K562 (cell line): Measurements from ENCODE around the gene CCDC27. TPM values are rescaled to one million over a fixed set of nuclear protein-coding genes. Genes with fewer than 3 reads are reported as not detected.
A peak's percentile ranks its signal among the peaks of the same experiment; 100 is the strongest.

Experiments
- ATAC-seq: fragments of 200-7000 bp; cut with Tn5 transposase; 3 replicates; pipeline ENCODE4 v1.9.1; 2020; ENCODE audit warnings: moderate library complexity
- BruUV-seq: library from RNA; stranded (reverse); fragments of 400-500 nt; replicated peaks from 2 replicates; lab custom pipeline; 2021; lab: Mats Ljungman, UMichigan
- CTCF ChIA-PET: fragments of 300-600 bp; formaldehyde crosslinking; extraction: SDS; loops from one replicate; lab custom pipeline; 2021; ENCODE audit warnings: low intra/inter-chr PET ratio; lab: Yijun Ruan, JAX
- POLR2A ChIA-PET: fragments of 300-600, 350-650 bp; sonication (Branson Sonifier 250); formaldehyde crosslinking; extraction: SDS; loops from one replicate; lab custom pipeline; 2021; ENCODE audit warnings: antibody characterized with exemption, inconsistent platforms; lab: Yijun Ruan, JAX
- DNase-seq, 4 experiments: peaks; one replicate each; pipeline versions ENCODE4 v3.0.0 to v3.0.0-alpha.2; 2011 to 2018; ENCODE audit warnings: low spot score in 3 of 4, mixed read lengths in 3 of 4; ENCODE audit errors: extremely low read depth in 1 of 4
- FAIRE-seq: peaks from 2 replicates; lab custom pipeline; 2011; peaks lifted over from hg19 to GRCh38; lab: Jason Lieb, UNC
- H2AFZ ChIP-seq: 2 replicates; pipeline ENCODE4 v1.6.0; 2011; ENCODE audit warnings: low read depth, low read length, control low read depth, inconsistent platforms
- H3K27ac ChIP-seq: fragments of 200-600 bp; 3 replicates; pipeline ENCODE4 v1.8.0; 2011; ENCODE audit warnings: low read depth, mild to moderate bottlenecking, control low read depth, inconsistent platforms, low read length, moderate library complexity, mixed read lengths; ENCODE audit errors: extremely low read depth
- H3K27me3 ChIP-seq, 2 experiments: fragments of 300-600 bp in 1 of 2; 2 replicates in 1 of 2; 3 replicates in 1 of 2; pipeline versions ENCODE4 v1.6.0 to v1.8.0; 2011; ENCODE audit warnings: inconsistent platforms in 2 of 2, low read length in 2 of 2, mild to moderate bottlenecking in 1 of 2, mixed read lengths in 1 of 2, moderate library complexity in 1 of 2; ENCODE audit not compliant: control insufficient read depth in 2 of 2, insufficient read depth in 2 of 2
- H3K36me3 ChIP-seq: fragments of 300-600 bp; 3 replicates; pipeline ENCODE4 v1.8.0; 2011; ENCODE audit warnings: mild to moderate bottlenecking, low read length, inconsistent platforms; ENCODE audit not compliant: control insufficient read depth, insufficient read depth
- H3K4me1 ChIP-seq, 2 experiments: fragments of 200-600 bp in 1 of 2; replicated peaks in 1 of 2; 2 replicates in 1 of 2; 3 replicates in 1 of 2; pipeline versions ENCODE4 v1.5.1 to v1.8.0; 2011; ENCODE audit warnings: inconsistent platforms in 2 of 2, low read length in 2 of 2, mild to moderate bottlenecking in 1 of 2, mixed read lengths in 1 of 2, moderate library complexity in 1 of 2; ENCODE audit not compliant: control insufficient read depth in 2 of 2, insufficient read depth in 2 of 2
- H3K4me2 ChIP-seq: 2 replicates; pipeline ENCODE4 v1.6.1; 2011; ENCODE audit warnings: low read length, control low read depth, inconsistent platforms, mixed read lengths; ENCODE audit not compliant: insufficient read depth
- H3K4me3 ChIP-seq: fragments of 200-600 bp; sonication (generic), shearing (Covaris generic); 2 replicates; pipeline ENCODE4 v1.5.1; 2016; ENCODE audit warnings: control low read depth, inconsistent platforms
- H3K79me2 ChIP-seq: fragments of 200-600 bp; 3 replicates; pipeline ENCODE4 v1.8.0; 2011; ENCODE audit warnings: low read length, inconsistent platforms; ENCODE audit not compliant: control insufficient read depth, insufficient read depth
- H3K9ac ChIP-seq, 2 experiments: 2 replicates each; pipeline versions ENCODE4 v1.6.0 to v1.6.1; 2011; ENCODE audit warnings: low read depth in 2 of 2, low read length in 2 of 2, control low read depth in 1 of 2, inconsistent platforms in 1 of 2, mild to moderate bottlenecking in 1 of 2, mixed read lengths in 1 of 2; ENCODE audit not compliant: insufficient read depth in 1 of 2
- H3K9me1 ChIP-seq: one replicate; pipeline ENCODE4 v1.6.0; 2011; ENCODE audit warnings: inconsistent platforms, mild to moderate bottlenecking, low read length, moderate library complexity; ENCODE audit not compliant: control insufficient read depth, insufficient read depth
- H3K9me3 ChIP-seq: replicated peaks from 2 replicates; pipeline ENCODE4 v1.5.1; 2011; ENCODE audit warnings: low read depth, low read length, inconsistent platforms; ENCODE audit not compliant: control insufficient read depth, insufficient read depth
- H4K20me1 ChIP-seq: replicated peaks from 2 replicates; pipeline ENCODE4 v1.6.1; 2011; ENCODE audit warnings: low read length, inconsistent platforms, mixed read lengths; ENCODE audit not compliant: control insufficient read depth, insufficient read depth
- CAMTA2 ChIP-seq: fragments of 250-450 bp; sonication (Bioruptor Pico); conservative IDR thresholded peaks from 2 replicates; pipeline ENCODE4 v1.5.1; 2022
- CLOCK ChIP-seq: fragments of 250-450 bp; sonication (Bioruptor Pico); IDR thresholded peaks from 2 replicates; pipeline ENCODE4 v1.4.0; 2020; ENCODE audit warnings: mild to moderate bottlenecking, moderate library complexity, borderline replicate concordance
- FOXP1 ChIP-seq: sonication (generic); formaldehyde crosslinking; IDR thresholded peaks from 2 replicates; pipeline ENCODE4 v1.8.0; 2022; ENCODE audit warnings: mild to moderate bottlenecking, missing genetic modification reagents
- HES1 ChIP-seq: fragments of 450-650 bp; IDR thresholded peaks from 2 replicates; pipeline ENCODE4 v1.6.1; 2016; ENCODE audit warnings: low read depth, mild to moderate bottlenecking, moderate library complexity
- HNRNPL ChIP-seq: fragments of 200-400 bp; formaldehyde crosslinking; IDR thresholded peaks from 2 replicates; pipeline ENCODE4 v1.6.1; 2017; ENCODE audit warnings: low read depth, mild to moderate bottlenecking, low read length
- HNRNPUL1 ChIP-seq: fragments of 200-400 bp; formaldehyde crosslinking; IDR thresholded peaks from 2 replicates; pipeline ENCODE4 v1.6.1; 2017; ENCODE audit warnings: low read length
- NFRKB ChIP-seq: fragments of 450-650 bp; IDR thresholded peaks from 2 replicates; pipeline ENCODE4 v1.6.1; 2016; ENCODE audit warnings: low read depth
- POLR2A ChIP-seq: fragments of 450-650 bp; conservative IDR thresholded peaks from 2 replicates; pipeline ENCODE4 v1.6.1; 2016
- POLR3G ChIP-seq: IDR thresholded peaks from 2 replicates; pipeline ENCODE4 v1.6.1; 2011; ENCODE audit not compliant: insufficient read length, insufficient replicate concordance; ENCODE audit errors: extremely low read depth
- RBFOX2 ChIP-seq: fragments of 200-400 bp; formaldehyde crosslinking; IDR thresholded peaks from 2 replicates; pipeline ENCODE4 v1.6.1; 2017; ENCODE audit warnings: low read depth, mild to moderate bottlenecking, low read length, moderate library complexity
- RHOXF2B ChIP-seq: fragments of 250-450 bp; sonication (Bioruptor Pico); conservative IDR thresholded peaks from 2 replicates; pipeline ENCODE4 v1.5.1; 2021
- SMARCE1 ChIP-seq: fragments of 450-650 bp; IDR thresholded peaks from 2 replicates; pipeline ENCODE4 v1.7.1; 2016; ENCODE audit warnings: mild to moderate bottlenecking
- TEAD1 ChIP-seq, 2 experiments: fragments of 450-650 bp in 1 of 2; sonication (generic) in 1 of 2; formaldehyde crosslinking; IDR thresholded peaks; 2 replicates each; pipeline versions ENCODE4 v1.4.0 to v1.8.0; 2020 to 2022; ENCODE audit warnings: mild to moderate bottlenecking in 2 of 2, missing genetic modification reagents in 1 of 2
- THRA ChIP-seq: fragments of 450-650 bp; IDR thresholded peaks from 2 replicates; pipeline ENCODE4 v1.6.1; 2017; ENCODE audit warnings: mild to moderate bottlenecking, moderate library complexity
- ZNF655 ChIP-seq: fragments of 250-450 bp; sonication (Bioruptor Pico); IDR thresholded peaks from 2 replicates; pipeline ENCODE4 v1.5.0; 2021
- ZNF75A ChIP-seq: fragments of 450-650 bp; formaldehyde crosslinking; IDR thresholded peaks from 2 replicates; pipeline ENCODE4 v1.4.0; 2020; ENCODE audit warnings: mild to moderate bottlenecking
- WGBS: fragments of 100-300 bp; shearing (Covaris generic); methylation state at CpG from one replicate; pipeline ENCODE4 v1.1.6; 2016; ENCODE audit warnings: low coverage, mixed read lengths; ENCODE audit not compliant: insufficient coverage; ENCODE audit errors: missing lambda C conversion rate; 5-methylcytosine and 5-hydroxymethylcytosine counted together
- in situ Hi-C: fragments of 300-500 bp; cut with MboI; formaldehyde crosslinking; loops from 4 replicates; pipeline ENCODE4 v1.15.0; 2018; ENCODE audit warnings: inconsistent platforms, mixed read lengths
- intact Hi-C: fragments of 100-400 bp; cut with micrococcal nuclease; formaldehyde crosslinking; loops from 2 replicates; pipeline ENCODE4 v1.14.2; 2022
- polyA plus RNA-seq, 8 experiments: library from polyadenylated mRNA; depleted of rRNA in 4 of 8; stranded (reverse) in 5 of 8; unstranded in 3 of 8; fragments of >200 nt; fragmentation: Nextera tagmentation in 2 of 8; fragmentation: Illumina TruSeq in 1 of 8; extraction: Ambion mirVana in 2 of 8; extraction: Trizol in 1 of 8; gene quantifications; 2 replicates each; pipeline versions ENCODE4 v1.2.1 to v1.2.3, GENCODE V29; 2011 to 2014; ENCODE audit warnings: inconsistent platforms in 1 of 8, missing spikeins in 1 of 8
- total RNA-seq, 7 experiments: library from RNA; depleted of rRNA in 6 of 7; stranded (reverse); fragments of >200 nt in 6 of 7; fragmentation: Illumina TruSeq in 2 of 7; extraction: Trizol in 2 of 7; gene quantifications; 2 replicates each; pipeline versions ENCODE4 v1.2.1 to v1.2.3, GENCODE V29; 2011 to 2021; ENCODE audit warnings: low replicate concordance in 1 of 7

Gene CCDC27
- total and polyA plus RNA-seq, 9 of the 15 experiments (the other 6 are each of a cell fraction or from before 2014, with no cell fraction given) = 0.01 to 0.04 TPM; not detected in 7

GRCh38 chr1:3777647-3778589, 25.7 kb downstream of the CCDC27 start:
- intact Hi-C loops (loop anchor here (5.0 kb wide), 1 partner anchor 79 kb away; the partner anchor contains the start of genes CEP104 and DFFB), in situ Hi-C loops (no loop called here)
- FAIRE-seq = no peak
- ATAC-seq = no peak
- Histone ChIP-seq H4K20me1 (no peaks in the 10 kb centered on the region), H3K79me2 (peaks cover 23% of the 10 kb centered on the region), H3K36me3 (peaks cover 51% of the 10 kb centered on the region), H3K9ac (peak overlapping the region in 1 of 2 experiments; percentile 84; a peak in 2 of 4 replicates), H3K4me3 (no peak overlapping the region), H3K9me1 (peaks cover 5% of the 10 kb centered on the region), H3K4me2 (no peak overlapping the region), H3K27me3 (no peaks in the 10 kb centered on the region), H3K27ac (no peak overlapping the region), H2AFZ (no peak overlapping the region), H3K4me1 (peaks cover 15 to 67% of the 10 kb centered on the region in 2 experiments), H3K9me3 (no peaks in the 10 kb centered on the region)
- CTCF ChIA-PET = no interaction called here
- peak in 1 of 4 experiments; percentile 17 for DNase-seq
- POLR2A ChIA-PET = interaction anchor here (0.7 to 2.5 kb wide), 5 partner anchors 8 to 18 kb away, joined by 3 to 9 read pairs (median 3); partner anchors contain the start of gene LRRC47
- no TSS peak for BruUV-seq
- WGBS = 88% methylated on average over 20 of the region's 20 CpGs
- 0 out of 2 replicates have a peak, but pooled peaks have one; percentile 2 for TF ChIP-seq CAMTA2 (CRISPR knock-in tag)
- TF ChIP-seq ZNF655 (CRISPR knock-in tag) = no peak
- TF ChIP-seq POLR2A = peak; percentile 33
- TF ChIP-seq RHOXF2B = no peak
- no peak for TF ChIP-seq SMARCE1
- TF ChIP-seq NFRKB = no peak
- TF ChIP-seq TEAD1 (CRISPR knock-in tag; IDR thresholded peaks at IDR 0.05) = no peak
- no peak for TF ChIP-seq THRA
- TF ChIP-seq RBFOX2 = peak; percentile 57
- TF ChIP-seq HNRNPUL1 = peak; percentile 66
- peak; percentile 42; the same call in 1 of the 2 replicates for TF ChIP-seq FOXP1
- TF ChIP-seq CLOCK (CRISPR knock-in tag) = no peak
- no peak for TF ChIP-seq HES1
- no peak for TF ChIP-seq ZNF75A
- TF ChIP-seq HNRNPL = peak; percentile 41; the same call in 1 of the 2 replicates
- no peak for TF ChIP-seq POLR3G
